GM12872 (cell line): ENCODE measurements around the gene GM2A.

ENCODE experiments used
- TF ChIP-seq, protein P1 (sequence below): IDR thresholded peaks from 3 replicates; pipeline ENCODE4 v1.5.1; 2011; ENCODE audit warnings: low read depth, mild to moderate bottlenecking, low read length, moderate library complexity; ENCODE audit not compliant: insufficient read depth

GM2A gene

GRCh38 chr5:151228986-151229385 lies 24.0 kb upstream of the GM2A start:
- TF ChIP-seq, protein P1, sequence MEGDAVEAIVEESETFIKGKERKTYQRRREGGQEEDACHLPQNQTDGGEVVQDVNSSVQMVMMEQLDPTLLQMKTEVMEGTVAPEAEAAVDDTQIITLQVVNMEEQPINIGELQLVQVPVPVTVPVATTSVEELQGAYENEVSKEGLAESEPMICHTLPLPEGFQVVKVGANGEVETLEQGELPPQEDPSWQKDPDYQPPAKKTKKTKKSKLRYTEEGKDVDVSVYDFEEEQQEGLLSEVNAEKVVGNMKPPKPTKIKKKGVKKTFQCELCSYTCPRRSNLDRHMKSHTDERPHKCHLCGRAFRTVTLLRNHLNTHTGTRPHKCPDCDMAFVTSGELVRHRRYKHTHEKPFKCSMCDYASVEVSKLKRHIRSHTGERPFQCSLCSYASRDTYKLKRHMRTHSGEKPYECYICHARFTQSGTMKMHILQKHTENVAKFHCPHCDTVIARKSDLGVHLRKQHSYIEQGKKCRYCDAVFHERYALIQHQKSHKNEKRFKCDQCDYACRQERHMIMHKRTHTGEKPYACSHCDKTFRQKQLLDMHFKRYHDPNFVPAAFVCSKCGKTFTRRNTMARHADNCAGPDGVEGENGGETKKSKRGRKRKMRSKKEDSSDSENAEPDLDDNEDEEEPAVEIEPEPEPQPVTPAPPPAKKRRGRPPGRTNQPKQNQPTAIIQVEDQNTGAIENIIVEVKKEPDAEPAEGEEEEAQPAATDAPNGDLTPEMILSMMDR: no peak

DNA sequence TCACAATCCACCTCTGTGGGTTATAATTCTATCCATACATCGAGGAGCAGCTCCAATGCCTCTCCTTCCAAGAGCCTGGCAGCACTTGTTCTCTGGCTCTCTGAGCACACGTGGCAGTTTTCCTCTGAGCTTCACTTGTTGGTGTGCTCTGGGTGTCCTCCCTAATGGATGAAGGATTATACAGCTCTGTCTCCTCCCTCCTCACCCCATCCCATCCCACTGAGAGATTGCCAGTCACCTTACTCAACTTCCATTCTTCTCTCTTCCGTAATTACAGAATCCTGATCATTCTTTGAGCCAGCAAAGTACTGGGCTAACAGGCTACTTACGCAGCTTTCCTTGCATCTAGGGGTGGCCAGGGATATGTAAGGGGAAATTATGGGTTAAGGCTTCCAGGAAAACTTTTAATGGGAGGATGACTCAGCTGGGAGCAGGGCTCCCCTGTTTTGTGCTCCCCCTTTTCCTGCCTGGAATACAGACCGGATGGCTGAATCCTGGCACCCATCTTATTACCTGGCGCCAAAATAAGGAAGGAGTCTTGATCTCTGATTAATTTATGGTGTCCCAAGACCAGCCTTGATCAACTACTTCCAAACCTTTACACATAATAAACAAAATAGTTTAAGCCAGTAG lies 22.8 kb upstream of the GM2A start:
- TF ChIP-seq, protein P1: no peak

DNA sequence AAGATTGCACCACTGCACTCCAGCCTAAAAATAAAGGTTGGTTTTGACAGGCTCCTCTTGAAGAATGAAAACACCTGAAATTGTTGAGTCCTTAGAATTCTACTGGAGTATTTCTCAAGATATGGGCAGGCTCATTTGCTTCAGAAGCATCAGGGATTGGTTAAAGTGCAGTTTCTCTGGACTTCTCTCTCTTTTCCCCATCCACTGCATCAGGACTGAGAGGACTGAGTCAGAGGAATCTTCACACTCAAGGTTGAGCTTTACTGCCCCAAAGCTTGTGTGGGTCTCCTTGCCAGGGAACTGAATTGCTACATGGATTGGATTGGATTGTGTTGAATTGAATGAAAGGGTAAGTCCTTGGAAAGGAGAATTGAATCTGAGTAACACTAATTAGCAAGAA lies 21.6 kb upstream of the GM2A start:
- TF ChIP-seq, protein P1: no peak

DNA sequence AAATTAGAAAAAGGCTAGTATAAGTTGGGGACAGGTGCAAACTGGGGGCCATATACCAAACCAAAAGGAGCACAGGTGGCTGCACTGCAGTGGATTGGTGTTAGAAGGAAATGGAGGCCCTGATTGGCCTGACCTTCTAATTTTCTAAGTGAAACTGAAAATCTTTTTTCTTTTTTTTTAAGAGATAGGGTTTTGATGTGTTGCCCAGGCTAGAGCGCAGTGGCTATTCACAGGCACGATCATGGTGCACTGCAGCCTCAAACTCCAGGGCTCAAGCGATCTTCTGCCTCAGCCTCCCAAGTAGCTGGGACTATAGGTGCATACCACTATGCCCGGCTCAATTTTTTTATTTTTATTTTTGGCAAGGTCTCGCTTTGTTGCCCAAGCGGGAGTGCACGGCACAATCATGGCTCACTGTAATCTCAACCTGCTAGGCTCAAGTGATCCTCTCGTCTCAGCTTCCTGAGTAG lies 19.3 kb upstream of the GM2A start:
- TF ChIP-seq, protein P1: no peak

GRCh38 chr5:151234476-151235238 lies 18.3 kb upstream of the GM2A start:
- TF ChIP-seq, protein P1: no peak

GRCh38 chr5:151236888-151237287 lies 16.1 kb upstream of the GM2A start:
- TF ChIP-seq, protein P1: no peak

GRCh38 chr5:151237685-151238084 lies 15.3 kb upstream of the GM2A start:
- TF ChIP-seq, protein P1: no peak
